Effector memory CD8-positive, alpha-beta T cell (primary cell): Measurements from ENCODE around the gene MAP7.
"Not testable (repeated sequence)": the region's sequence is repeated elsewhere in the genome, so short reads cannot be mapped to it uniquely, and the experiment has no call there.

ENCODE experiments used
- ATAC-seq: fragments of 150-1000 bp; cut with Tn5 transposase; replicated peaks from 2 replicates; pipeline ENCODE4 v1.10.0; 2021; ENCODE audit warnings: mild to moderate bottlenecking, moderate library complexity
- DNase-seq, 3 experiments: peaks; one replicate each; pipeline ENCODE4 v3.0.0; 2021
- H3K27ac Mint-ChIP-seq, 2 donors: one replicate each; pipeline ENCODE4 v1.8.0; 2022; ENCODE audit warnings: mild to moderate bottlenecking in 2 of 2, mixed read lengths in 2 of 2, moderate library complexity in 2 of 2
- H3K27me3 Mint-ChIP-seq, 2 donors: one replicate each; pipeline ENCODE4 v1.8.0; 2022; ENCODE audit warnings: mixed read lengths in 2 of 2
- H3K36me3 Mint-ChIP-seq: one replicate; pipeline ENCODE4 v1.8.0; 2022; ENCODE audit warnings: mild to moderate bottlenecking, moderate library complexity, mixed read lengths; ENCODE audit not compliant: insufficient read depth
- H3K4me1 Mint-ChIP-seq, 2 donors: one replicate each; pipeline ENCODE4 v1.8.0; 2022; ENCODE audit warnings: low read depth in 2 of 2, mixed read lengths in 2 of 2
- H3K4me3 Mint-ChIP-seq, 2 donors: one replicate each; pipeline ENCODE4 v1.8.0; 2022; ENCODE audit warnings: mild to moderate bottlenecking in 2 of 2, mixed read lengths in 2 of 2, moderate library complexity in 2 of 2
- H3K9me3 Mint-ChIP-seq, 2 donors: one replicate each; pipeline ENCODE4 v1.8.0; 2022; ENCODE audit warnings: mixed read lengths in 2 of 2

MAP7 gene

GRCh38 chr6:136446579-136447187 is 103.5 kb downstream of the MAP7 start:
- H3K4me1 Mint-ChIP-seq, result no peaks in the 10 kb centered on the region
- H3K9me3 Mint-ChIP-seq, result no peaks in the 10 kb centered on the region
- peaks cover 29% of the 10 kb centered on the region in 2 donors for H3K27me3 Mint-ChIP-seq
- ATAC-seq (no peak), DNase-seq (no peak)
- no peak overlapping the region for H3K27ac Mint-ChIP-seq
- H3K36me3 Mint-ChIP-seq, result no peaks in the 10 kb centered on the region
- H3K4me3 Mint-ChIP-seq, result no peak overlapping the region

GRCh38 chr6:136446145-136446544 is 104.1 kb downstream of the MAP7 start:
- Mint-ChIP-seq H3K36me3 (no peaks in the 10 kb centered on the region), H3K4me1 (no peaks in the 10 kb centered on the region), H3K27ac (no peak overlapping the region), H3K9me3 (no peaks in the 10 kb centered on the region), H3K4me3 (no peak overlapping the region), H3K27me3 (peaks cover 25 to 29% of the 10 kb centered on the region in 2 donors)
- no peak for DNase-seq
- ATAC-seq, result no peak

GRCh38 chr6:136445063-136445462 is 105.2 kb downstream of the MAP7 start:
- no peak overlapping the region for H3K27ac Mint-ChIP-seq
- H3K27me3 Mint-ChIP-seq, result peaks cover 25 to 29% of the 10 kb centered on the region in 2 donors

GRCh38 chr6:136440203-136440602 is 110.0 kb downstream of the MAP7 start:
- H3K9me3 Mint-ChIP-seq, result no peaks in the 10 kb centered on the region
- peaks cover 5% of the 10 kb centered on the region in 2 donors for H3K27me3 Mint-ChIP-seq
- no peak overlapping the region for H3K4me3 Mint-ChIP-seq
- ATAC-seq, result no peak
- no peak overlapping the region for H3K27ac Mint-ChIP-seq
- H3K36me3 Mint-ChIP-seq, result no peaks in the 10 kb centered on the region
- DNase-seq, result no peak
- H3K4me1 Mint-ChIP-seq, result no peaks in the 10 kb centered on the region

More at GRCh38 chr6:136445063-136445462, 105.2 kb downstream of the MAP7 start:
- no peak overlapping the region for H3K4me3 Mint-ChIP-seq
- DNase-seq (no peak), ATAC-seq (no peak)
- H3K9me3 Mint-ChIP-seq, result no peaks in the 10 kb centered on the region
- H3K4me1 Mint-ChIP-seq, result no peaks in the 10 kb centered on the region
- no peaks in the 10 kb centered on the region for H3K36me3 Mint-ChIP-seq

- Mint-ChIP-seq H3K4me3 (no peak overlapping the region), H3K36me3 (no peaks in the 10 kb centered on the region)
- ATAC-seq, result no peak
These were observed 110.6 kb downstream of the MAP7 start for GRCh38 chr6:136439514-136440190.

GRCh38 chr6:136438441-136438840 is 111.8 kb downstream of the MAP7 start:
- Mint-ChIP-seq H3K27me3 (peaks cover 4 to 5% of the 10 kb centered on the region in 2 donors), H3K4me1 (no peaks in the 10 kb centered on the region), H3K9me3 (no peaks in the 10 kb centered on the region), H3K4me3 (no peak overlapping the region), H3K36me3 (no peaks in the 10 kb centered on the region), H3K27ac (no peak overlapping the region)
- ATAC-seq (no peak), DNase-seq (no peak)

More at GRCh38 chr6:136439514-136440190, 110.6 kb downstream of the MAP7 start:
- no peak for DNase-seq
- no peak overlapping the region for H3K27ac Mint-ChIP-seq
- H3K4me1 Mint-ChIP-seq, result no peaks in the 10 kb centered on the region
- H3K9me3 Mint-ChIP-seq, result no peaks in the 10 kb centered on the region
- no peaks in the 10 kb centered on the region for H3K27me3 Mint-ChIP-seq

- Mint-ChIP-seq H3K9me3 (no peaks in the 10 kb centered on the region), H3K27ac (no peak overlapping the region), H3K4me1 (no peaks in the 10 kb centered on the region), H3K4me3 (no peak overlapping the region), H3K27me3 (peaks cover 8% of the 10 kb centered on the region in 2 donors), H3K36me3 (no peaks in the 10 kb centered on the region)
- DNase-seq (no peak), ATAC-seq (no peak)
These were observed 113.0 kb downstream of the MAP7 start for GRCh38 chr6:136437246-136437645.

GRCh38 chr6:136435101-136435500 is 115.1 kb downstream of the MAP7 start:
- no peak for ATAC-seq
- no peak overlapping the region for H3K4me3 Mint-ChIP-seq
- no peaks in the 10 kb centered on the region for H3K4me1 Mint-ChIP-seq
- no peaks in the 10 kb centered on the region for H3K36me3 Mint-ChIP-seq
- H3K9me3 Mint-ChIP-seq, result no peaks in the 10 kb centered on the region
- no peak for DNase-seq
- H3K27ac Mint-ChIP-seq, result no peak overlapping the region
- H3K27me3 Mint-ChIP-seq, result peaks cover 15 to 18% of the 10 kb centered on the region in 2 donors

- H3K4me1 Mint-ChIP-seq, H3K36me3 Mint-ChIP-seq, H3K27ac Mint-ChIP-seq, H3K9me3 Mint-ChIP-seq, H3K4me3 Mint-ChIP-seq, DNase-seq, ATAC-seq: not testable (repeated sequence)
- peaks cover 18 to 30% of the 10 kb centered on the region in 2 donors for H3K27me3 Mint-ChIP-seq
These were observed 118.9 kb downstream of the MAP7 start for GRCh38 chr6:136431306-136431705.

- H3K9me3 Mint-ChIP-seq, result no peaks in the 10 kb centered on the region
- H3K27me3 Mint-ChIP-seq, result peaks cover 18 to 32% of the 10 kb centered on the region in 2 donors
- H3K27ac Mint-ChIP-seq, result no peak overlapping the region
- H3K4me1 Mint-ChIP-seq, result no peaks in the 10 kb centered on the region
- H3K4me3 Mint-ChIP-seq, result no peak overlapping the region
- H3K36me3 Mint-ChIP-seq, result no peaks in the 10 kb centered on the region
- DNase-seq (no peak), ATAC-seq (no peak)
These were observed 120.8 kb downstream of the MAP7 start for GRCh38 chr6:136429264-136430065.

- no peak for DNase-seq
- Mint-ChIP-seq H3K27me3 (peaks cover 10 to 30% of the 10 kb centered on the region in 2 donors), H3K27ac (no peak overlapping the region), H3K4me3 (no peak overlapping the region), H3K9me3 (no peaks in the 10 kb centered on the region), H3K4me1 (no peaks in the 10 kb centered on the region), H3K36me3 (no peaks in the 10 kb centered on the region)
- ATAC-seq, result no peak
These were observed 122.9 kb downstream of the MAP7 start for GRCh38 chr6:136427378-136427717.

GRCh38 chr6:136426627-136427377 is 123.4 kb downstream of the MAP7 start:
- Mint-ChIP-seq H3K36me3 (no peaks in the 10 kb centered on the region), H3K9me3 (no peaks in the 10 kb centered on the region)
- ATAC-seq, result no peak

GRCh38 chr6:136425793-136426192 is 124.4 kb downstream of the MAP7 start:
- DNase-seq, result no peak
- Mint-ChIP-seq H3K27ac (no peak overlapping the region), H3K36me3 (no peaks in the 10 kb centered on the region), H3K27me3 (peaks cover 5 to 27% of the 10 kb centered on the region in 2 donors), H3K4me3 (no peak overlapping the region), H3K9me3 (no peaks in the 10 kb centered on the region), H3K4me1 (no peaks in the 10 kb centered on the region)
- ATAC-seq, result no peak

More at GRCh38 chr6:136426627-136427377, 123.4 kb downstream of the MAP7 start:
- peaks cover 10 to 30% of the 10 kb centered on the region in 2 donors for H3K27me3 Mint-ChIP-seq
- DNase-seq, result no peak
- H3K4me3 Mint-ChIP-seq, result no peak overlapping the region
- H3K4me1 Mint-ChIP-seq, result no peaks in the 10 kb centered on the region
- H3K27ac Mint-ChIP-seq, result no peak overlapping the region
